K562 (cell line): ENCODE data around the gene FFAR1. TPM values are rescaled to one million over a fixed set of nuclear protein-coding genes. Genes with fewer than 3 reads are reported as not detected.

Experiments
- AFF1 ChIP-seq, 2 experiments: fragments of 450-650 bp; IDR thresholded peaks; 2 replicates each; pipeline ENCODE4 v1.6.1; 2018; ENCODE audit warnings: mild to moderate bottlenecking in 2 of 2, low read depth in 1 of 2; ENCODE audit not compliant: partially characterized antibody in 2 of 2
- ATF1 ChIP-seq, 2 experiments: fragments of 450-650 bp in 1 of 2; IDR thresholded peaks; 2 replicates each; pipeline ENCODE4 v1.6.1; 2016; ENCODE audit warnings: missing compliant biosample characterization in 1 of 2, missing genetic modification characterization in 1 of 2
- ATF6 ChIP-seq: sonication (generic); formaldehyde crosslinking; IDR thresholded peaks from 2 replicates; pipeline ENCODE4 v1.4.0; 2020; ENCODE audit warnings: mild to moderate bottlenecking, missing genetic modification reagents
- CBX8 ChIP-seq: fragments of 200-600 bp; sonication (generic); IDR thresholded peaks from 2 replicates; pipeline ENCODE4 v1.6.1; 2012; ENCODE audit warnings: borderline replicate concordance, mixed run types, low read depth, mild to moderate bottlenecking, moderate library complexity, mixed read lengths, low read length, control low read depth, inconsistent platforms; ENCODE audit not compliant: poor library complexity, severe bottlenecking; ENCODE audit errors: extremely low read depth
- CHD1 ChIP-seq: fragments of 200-600 bp; sonication (generic); IDR thresholded peaks from one replicate; pipeline ENCODE4 v1.6.1; 2012; ENCODE audit warnings: mild to moderate bottlenecking, moderate library complexity, low read length, inconsistent platforms
- DACH1 ChIP-seq: fragments of 450-650 bp; IDR thresholded peaks from 2 replicates; pipeline ENCODE4 v1.6.1; 2018; ENCODE audit not compliant: partially characterized antibody
- DMBX1 ChIP-seq: fragments of 250-450 bp; sonication (Bioruptor Pico); IDR thresholded peaks from 2 replicates; pipeline ENCODE4 v1.8.0; 2022; ENCODE audit warnings: inconsistent platforms, mild to moderate bottlenecking, moderate library complexity, borderline replicate concordance
- HMBOX1 ChIP-seq: sonication (generic); IDR thresholded peaks from 2 replicates; pipeline ENCODE4 v1.6.1; 2016
- MEIS2 ChIP-seq: fragments of 450-650 bp; IDR thresholded peaks from 2 replicates; pipeline ENCODE4 v1.6.1; 2014; ENCODE audit warnings: mild to moderate bottlenecking; ENCODE audit not compliant: partially characterized antibody
- PKNOX1 ChIP-seq: fragments of 450-650 bp; IDR thresholded peaks from 2 replicates; pipeline ENCODE4 v1.6.1; 2016
- POLR2AphosphoS2 ChIP-seq: IDR thresholded peaks from 2 replicates; pipeline ENCODE4 v1.6.1; 2012; ENCODE audit warnings: low read length, improper control_type of control experiment
- SNIP1 ChIP-seq: fragments of 450-650 bp; IDR thresholded peaks from 2 replicates; pipeline ENCODE4 v1.7.1; 2017; ENCODE audit warnings: low read depth, mild to moderate bottlenecking
- SREBF1 ChIP-seq: fragments of 150-350 bp; IDR thresholded peaks from 2 replicates; pipeline ENCODE4 v1.6.1; 2014; ENCODE audit warnings: antibody characterized with exemption, low read depth, low read length, borderline replicate concordance
- U2AF1 ChIP-seq: fragments of 200-400 bp; formaldehyde crosslinking; optimal IDR thresholded peaks from 2 replicates; pipeline ENCODE3; 2017; ENCODE audit warnings: mild to moderate bottlenecking, low read depth, low read length, moderate library complexity
- ZNF217 ChIP-seq: sonication (generic); formaldehyde crosslinking; IDR thresholded peaks from 2 replicates; pipeline ENCODE4 v1.8.0; 2022; ENCODE audit warnings: mild to moderate bottlenecking, missing genetic modification reagents
- ZNF354B ChIP-seq: fragments of 250-450 bp; sonication (Bioruptor Pico); IDR thresholded peaks from 2 replicates; pipeline ENCODE4 v1.4.0; 2020
- ZNF655 ChIP-seq: fragments of 250-450 bp; sonication (Bioruptor Pico); IDR thresholded peaks from 2 replicates; pipeline ENCODE4 v1.5.0; 2021
- polyA plus RNA-seq, 8 experiments: library from polyadenylated mRNA; depleted of rRNA in 4 of 8; stranded (reverse) in 5 of 8; unstranded in 3 of 8; fragments of >200 nt; fragmentation: Nextera tagmentation in 2 of 8; fragmentation: Illumina TruSeq in 1 of 8; extraction: Ambion mirVana in 2 of 8; extraction: Trizol in 1 of 8; gene quantifications; 2 replicates each; pipeline versions ENCODE4 v1.2.1 to v1.2.3, GENCODE V29; 2011 to 2014; ENCODE audit warnings: inconsistent platforms in 1 of 8, missing spikeins in 1 of 8
- total RNA-seq, 7 experiments: library from RNA; depleted of rRNA in 6 of 7; stranded (reverse); fragments of >200 nt in 6 of 7; fragmentation: Illumina TruSeq in 2 of 7; extraction: Trizol in 2 of 7; gene quantifications; 2 replicates each; pipeline versions ENCODE4 v1.2.1 to v1.2.3, GENCODE V29; 2011 to 2021; ENCODE audit warnings: low replicate concordance in 1 of 7

The FFAR1 gene
- total and polyA plus RNA-seq, 9 of the 15 experiments (the other 6 are each of a cell fraction or from before 2014, with no cell fraction given) = not detected

- TF ChIP-seq ATF1 (CRISPR knock-in tag; IDR thresholded peaks at IDR 0.05) (no peak), ATF1 (tag; IDR thresholded peaks at IDR 0.05) (no peak), CBX8 (no peak), DACH1 (no peak), PKNOX1 (peak; percentile 31; the same call in 1 of the 2 replicates), POLR2AphosphoS2 (no peak), SREBF1 (no peak), HMBOX1 (no peak), DMBX1 (no peak), ZNF655 (no peak), U2AF1 (no peak), ZNF217 (no peak), MEIS2 (peak; percentile 27), SNIP1 (no peak), ATF6 (no peak), ZNF354B (CRISPR knock-in tag) (no peak), AFF1 (IDR thresholded peaks at IDR 0.05; ENCODE audit: low read depth in 1 of 2, partially characterized antibody in 2 of 2) (no peak), CHD1 (no peak)
Measured at GRCh38 chr19:35352448-35353304, 5.0 kb downstream of the FFAR1 start (continued).
